IMR-90 (cell line): ENCODE data around the gene GRIN1. TPM values are rescaled to one million over a fixed set of nuclear protein-coding genes. Genes with fewer than 3 reads are reported as not detected.

Experiments used
- ATAC-seq: fragments of 200-7000 bp; cut with Tn5 transposase; 2 replicates; pipeline ENCODE4 v1.9.1; 2020; ENCODE audit warnings: low read depth, mild to moderate bottlenecking, moderate library complexity
- BruUV-seq: library from RNA; stranded (reverse); fragments of 400-500 nt; replicated peaks from 2 replicates; lab custom pipeline; 2021; lab: Mats Ljungman, UMichigan
- CTCF ChIA-PET: fragments of 300-600 bp; formaldehyde crosslinking; extraction: SDS; loops from one replicate; lab custom pipeline; 2021; ENCODE audit warnings: antibody characterized with exemption; lab: Yijun Ruan, JAX
- POLR2A ChIA-PET: fragments of 300-600 bp; sonication (Branson Sonifier 250); formaldehyde crosslinking; loops from one replicate; lab custom pipeline; 2022; ENCODE audit warnings: antibody characterized with exemption; ENCODE audit not compliant: unreplicated experiment; lab: Charles Lee
- DNase-seq: peaks from one replicate; pipeline ENCODE4 v3.0.0; 2013
- H2AFZ ChIP-seq: replicated peaks from 2 replicates; pipeline ENCODE3; 2013; ENCODE audit warnings: low read length, mild to moderate bottlenecking; ENCODE audit not compliant: poor library complexity
- H2AK5ac ChIP-seq: 2 replicates; pipeline ENCODE4 v1.6.1; 2013; ENCODE audit warnings: low read depth, low read length, inconsistent platforms
- H2AK9ac ChIP-seq: replicated peaks from 2 replicates; pipeline ENCODE3; 2013; ENCODE audit warnings: mild to moderate bottlenecking, low read depth, low read length, moderate library complexity; ENCODE audit not compliant: poor library complexity
- H2BK120ac ChIP-seq: 2 replicates; pipeline ENCODE4 v1.6.1; 2013; ENCODE audit warnings: low read depth, low read length, inconsistent platforms
- H2BK15ac ChIP-seq: 3 replicates; pipeline ENCODE4 v1.6.1; 2013; ENCODE audit warnings: low read depth, low read length, inconsistent platforms
- H2BK20ac ChIP-seq: 2 replicates; pipeline ENCODE4 v1.6.1; 2013; ENCODE audit warnings: low read depth, mild to moderate bottlenecking, inconsistent platforms, low read length, moderate library complexity
- H2BK5ac ChIP-seq: 2 replicates; pipeline ENCODE4 v1.6.1; 2013; ENCODE audit warnings: mild to moderate bottlenecking, low read depth, low read length, inconsistent platforms; ENCODE audit not compliant: poor library complexity, severe bottlenecking
- H3K14ac ChIP-seq: replicated peaks from 2 replicates; pipeline ENCODE4 v1.6.1; 2013; ENCODE audit warnings: low read depth, low read length, inconsistent platforms
- H3K18ac ChIP-seq: 2 replicates; pipeline ENCODE4 v1.6.1; 2013; ENCODE audit warnings: low read depth, low read length, control low read depth
- H3K23ac ChIP-seq: 2 replicates; pipeline ENCODE4 v1.6.1; 2013; ENCODE audit warnings: low read depth, low read length, inconsistent platforms
- H3K27ac ChIP-seq: 2 replicates; pipeline ENCODE4 v1.5.1; 2013; ENCODE audit warnings: mild to moderate bottlenecking, control low read depth, low read length; ENCODE audit not compliant: insufficient read depth
- H3K27me3 ChIP-seq: 2 replicates; pipeline ENCODE4 v1.6.1; 2013; ENCODE audit warnings: low read length; ENCODE audit not compliant: control insufficient read depth, insufficient read depth
- H3K36me3 ChIP-seq: 2 replicates; pipeline ENCODE4 v1.6.1; 2013; ENCODE audit warnings: low read length, mixed read lengths; ENCODE audit not compliant: control insufficient read depth, insufficient read depth
- H3K4ac ChIP-seq: 2 replicates; pipeline ENCODE4 v1.6.1; 2013; ENCODE audit warnings: low read depth, low read length, inconsistent platforms
- H3K4me1 ChIP-seq: 2 replicates; pipeline ENCODE4 v1.6.1; 2013; ENCODE audit warnings: low read length, mixed read lengths; ENCODE audit not compliant: control insufficient read depth, insufficient read depth
- H3K4me2 ChIP-seq: 2 replicates; pipeline ENCODE4 v1.6.1; 2013; ENCODE audit warnings: low read depth, mild to moderate bottlenecking, control low read depth, low read length, moderate library complexity
- H3K4me3 ChIP-seq: 2 replicates; pipeline ENCODE4 v1.5.1; 2013; ENCODE audit warnings: low read depth, mild to moderate bottlenecking, control low read depth, low read length, moderate library complexity; ENCODE audit not compliant: insufficient read depth
- H3K56ac ChIP-seq: 2 replicates; pipeline ENCODE4 v1.6.1; 2013; ENCODE audit warnings: low read length, inconsistent platforms; ENCODE audit not compliant: insufficient read depth; ENCODE audit errors: extremely low read depth
- H3K79me1 ChIP-seq, 2 experiments: 2 replicates each; pipeline ENCODE4 v1.6.1; 2013; ENCODE audit warnings: low read length in 2 of 2, inconsistent platforms in 1 of 2, low read depth in 1 of 2
- H3K9ac ChIP-seq: 2 replicates; pipeline ENCODE4 v1.6.1; 2013; ENCODE audit warnings: low read depth, low read length, control low read depth
- H3K9me1 ChIP-seq: 2 replicates; pipeline ENCODE4 v1.6.1; 2013; ENCODE audit warnings: low read length, inconsistent platforms; ENCODE audit not compliant: insufficient read depth
- H3K9me3 ChIP-seq: 2 replicates; pipeline ENCODE4 v1.6.1; 2013; ENCODE audit warnings: low read length; ENCODE audit not compliant: control insufficient read depth, insufficient read depth
- H4K20me1 ChIP-seq: 2 replicates; pipeline ENCODE4 v1.6.1; 2013; ENCODE audit warnings: low read length, inconsistent platforms; ENCODE audit not compliant: insufficient read depth
- H4K5ac ChIP-seq: 2 replicates; pipeline ENCODE4 v1.6.1; 2013; ENCODE audit warnings: mild to moderate bottlenecking, low read depth, low read length, control low read depth
- H4K8ac ChIP-seq, 2 experiments: 2 replicates each; pipeline ENCODE4 v1.6.1; 2013; ENCODE audit warnings: low read depth in 2 of 2, low read length in 2 of 2, control low read depth in 1 of 2, inconsistent platforms in 1 of 2
- H4K91ac ChIP-seq: 2 replicates; pipeline ENCODE4 v1.6.1; 2013; ENCODE audit warnings: low read depth, low read length, inconsistent platforms; ENCODE audit not compliant: insufficient read depth
- BHLHE40 ChIP-seq: fragments of 150-350 bp; IDR thresholded peaks from 2 replicates; pipeline ENCODE4 v1.6.1; 2016; ENCODE audit warnings: mild to moderate bottlenecking, low read depth, low read length
- CEBPB ChIP-seq: IDR thresholded peaks from 2 replicates; pipeline ENCODE4 v1.6.1; 2012; ENCODE audit warnings: low read depth, low read length, improper control_type of control experiment
- CHD1 ChIP-seq: IDR thresholded peaks from 2 replicates; pipeline ENCODE4 v1.6.1; 2012; ENCODE audit warnings: low read depth, low read length, improper control_type of control experiment
- CTCF ChIP-seq: conservative IDR thresholded peaks from 2 replicates; pipeline ENCODE4 v1.5.1; 2012; ENCODE audit warnings: mild to moderate bottlenecking, low read depth, low read length, improper control_type of control experiment
- ELK1 ChIP-seq: fragments of 150-350 bp; IDR thresholded peaks from 2 replicates; pipeline ENCODE4 v1.6.1; 2016; ENCODE audit warnings: low read depth, mild to moderate bottlenecking, low read length, moderate library complexity, borderline replicate concordance
- FOS ChIP-seq: fragments of 150-350 bp; IDR thresholded peaks from 2 replicates; pipeline ENCODE4 v1.6.1; 2016; ENCODE audit warnings: low read depth, low read length
- MAFK ChIP-seq: IDR thresholded peaks from 2 replicates; pipeline ENCODE4 v1.6.1; 2012; ENCODE audit warnings: low read depth, low read length, improper control_type of control experiment
- MAZ ChIP-seq: IDR thresholded peaks from 2 replicates; pipeline ENCODE4 v1.6.1; 2012; ENCODE audit warnings: low read depth, mild to moderate bottlenecking, low read length, improper control_type of control experiment, moderate library complexity, borderline replicate concordance
- MXI1 ChIP-seq: IDR thresholded peaks from 2 replicates; pipeline ENCODE4 v1.6.1; 2012; ENCODE audit warnings: low read depth, mild to moderate bottlenecking, low read length, moderate library complexity, borderline replicate concordance
- NFE2L2 ChIP-seq: fragments of 150-350 bp; IDR thresholded peaks from 2 replicates; pipeline ENCODE4 v1.6.1; 2016; ENCODE audit warnings: low read depth, mild to moderate bottlenecking, low read length
- POLR2A ChIP-seq: IDR thresholded peaks from 2 replicates; pipeline ENCODE4 v1.6.1; 2012; ENCODE audit warnings: mild to moderate bottlenecking, low read depth, low read length
- RAD21 ChIP-seq: IDR thresholded peaks from 2 replicates; pipeline ENCODE4 v1.6.1; 2012; ENCODE audit warnings: low read length, improper control_type of control experiment
- RCOR1 ChIP-seq: IDR thresholded peaks from 2 replicates; pipeline ENCODE4 v1.6.1; 2012; ENCODE audit warnings: mild to moderate bottlenecking, low read length, improper control_type of control experiment; ENCODE audit not compliant: insufficient replicate concordance
- RFX5 ChIP-seq: IDR thresholded peaks from 2 replicates; pipeline ENCODE4 v1.8.0; 2012; ENCODE audit warnings: low read depth, mild to moderate bottlenecking, low read length, moderate library complexity
- SMC3 ChIP-seq: fragments of 150-350 bp; IDR thresholded peaks from 2 replicates; pipeline ENCODE4 v1.6.1; 2016; ENCODE audit warnings: low read depth, mild to moderate bottlenecking, antibody characterized with exemption, low read length, moderate library complexity
- USF2 ChIP-seq: fragments of 150-350 bp; IDR thresholded peaks from 2 replicates; pipeline ENCODE4 v1.6.1; 2017; ENCODE audit warnings: mild to moderate bottlenecking, antibody characterized with exemption, low read length, low read depth
- WGBS, 2 experiments: methylation state at CpG; one replicate each; pipeline versions ENCODE4 v1.1.5 to v1.1.7; 2013; ENCODE audit warnings: missing lambda C conversion rate in 2 of 2; ENCODE audit not compliant: insufficient read length in 1 of 2; ENCODE audit errors: extremely low coverage in 2 of 2; 5-methylcytosine and 5-hydroxymethylcytosine counted together
- dilution Hi-C: fragments of 300-500 bp; cut with HindIII; formaldehyde crosslinking; loops from one replicate; pipeline ENCODE4 v1.14.3; 2018; ENCODE audit warnings: low sequenced_read_pairs; ENCODE audit not compliant: unreplicated experiment
- in situ Hi-C: fragments of 300-500 bp; cut with MboI; formaldehyde crosslinking; loops from 3 replicates; pipeline ENCODE4 v1.14.3; 2019; ENCODE audit warnings: low sequenced_read_pairs, inconsistent platforms, mixed read lengths
- intact Hi-C: fragments of 100-400 bp; cut with micrococcal nuclease; formaldehyde crosslinking; loops from 2 replicates; pipeline ENCODE4 v1.10.0; 2022
- polyA plus RNA-seq, 3 experiments: library from polyadenylated mRNA; depleted of rRNA; stranded (reverse); fragments of >200 nt; gene quantifications; 2 replicates each; pipeline ENCODE4 v1.2.3, GENCODE V29; 2012; ENCODE audit warnings: low replicate concordance in 1 of 3
- total RNA-seq: library from RNA; depleted of rRNA; stranded (reverse); fragments of >200 nt; gene quantifications from 2 replicates; pipeline ENCODE4 v1.2.3, GENCODE V29; 2012

The GRIN1 gene
- total and polyA plus RNA-seq, 2 of the 4 experiments (the other 2 are of a cell fraction): 0.09 TPM; not detected in 1

GRCh38 chr9:137182836-137183235, 43.9 kb downstream of the GRIN1 start:
- CTCF ChIA-PET: no interaction called here
- dilution Hi-C loops: no loop called here
- 0 out of 2 replicates have a peak, but pooled peaks cover 2% of the 10 kb centered on the region for H3K9me1 ChIP-seq
- no peak overlapping the region for H4K8ac ChIP-seq
- no peak overlapping the region for H2BK20ac ChIP-seq
- no peak overlapping the region for H2AK5ac ChIP-seq
- H3K18ac ChIP-seq: no peak overlapping the region
- no peak overlapping the region for H2BK5ac ChIP-seq
- H3K14ac ChIP-seq: no peak overlapping the region
- H3K4me2 ChIP-seq: no peak overlapping the region
- H3K36me3 ChIP-seq: peaks cover 76% of the 10 kb centered on the region
- no peak overlapping the region for H3K9ac ChIP-seq
- H2BK15ac ChIP-seq: no peak overlapping the region
- H4K91ac ChIP-seq: no peak overlapping the region
- ATAC-seq (no peak), DNase-seq (no peak)
- H2AK9ac ChIP-seq: no peak overlapping the region
- no peak overlapping the region for H3K56ac ChIP-seq
- H3K9me3 ChIP-seq: no peaks in the 10 kb centered on the region
- no peak overlapping the region for H4K5ac ChIP-seq
- no peak overlapping the region for H3K4ac ChIP-seq
- no peak overlapping the region for H2BK120ac ChIP-seq
- H3K27me3 ChIP-seq: no peaks in the 10 kb centered on the region
- no peak overlapping the region for H3K4me3 ChIP-seq
- no peak overlapping the region for H3K27ac ChIP-seq
- no peak overlapping the region for H3K23ac ChIP-seq
- H3K79me1 ChIP-seq: peaks cover 0 to 23% of the 10 kb centered on the region in 2 experiments
- WGBS, 2 experiments: 100% methylated on average over 4 of the region's 17 CpGs; no CpG with 5 or more reads in 1 of the 2 experiments
- intact Hi-C loops: no loop called here
- H4K20me1 ChIP-seq: peaks cover 4% of the 10 kb centered on the region; the same call in 1 of the 2 replicates
- TF ChIP-seq MAZ (no peak), POLR2A (no peak), MAFK (no peak), FOS (no peak), CHD1 (no peak), RFX5 (no peak), RCOR1 (no peak), MXI1 (no peak), NFE2L2 (no peak), BHLHE40 (no peak), ELK1 (no peak), SMC3 (no peak), USF2 (no peak), CEBPB (no peak), RAD21 (no peak), CTCF (no peak)
- H3K4me1 ChIP-seq: peaks cover 7% of the 10 kb centered on the region
- no peak overlapping the region for H2AFZ ChIP-seq
- no TSS peak for BruUV-seq
- in situ Hi-C loops: no loop called here
- POLR2A ChIA-PET: no interaction called here
